EH (cell line): ENCODE data around the gene FRRS1.

Source experiments
- DNase-seq: peaks from one replicate; pipeline ENCODE4 v3.0.0-alpha.2; 2015; ENCODE audit warnings: low read depth

FRRS1 gene

GRCh38 chr1:99728494-99729235 is 37.8 kb downstream of the FRRS1 start:
- peak; percentile 32 for DNase-seq

DNA sequence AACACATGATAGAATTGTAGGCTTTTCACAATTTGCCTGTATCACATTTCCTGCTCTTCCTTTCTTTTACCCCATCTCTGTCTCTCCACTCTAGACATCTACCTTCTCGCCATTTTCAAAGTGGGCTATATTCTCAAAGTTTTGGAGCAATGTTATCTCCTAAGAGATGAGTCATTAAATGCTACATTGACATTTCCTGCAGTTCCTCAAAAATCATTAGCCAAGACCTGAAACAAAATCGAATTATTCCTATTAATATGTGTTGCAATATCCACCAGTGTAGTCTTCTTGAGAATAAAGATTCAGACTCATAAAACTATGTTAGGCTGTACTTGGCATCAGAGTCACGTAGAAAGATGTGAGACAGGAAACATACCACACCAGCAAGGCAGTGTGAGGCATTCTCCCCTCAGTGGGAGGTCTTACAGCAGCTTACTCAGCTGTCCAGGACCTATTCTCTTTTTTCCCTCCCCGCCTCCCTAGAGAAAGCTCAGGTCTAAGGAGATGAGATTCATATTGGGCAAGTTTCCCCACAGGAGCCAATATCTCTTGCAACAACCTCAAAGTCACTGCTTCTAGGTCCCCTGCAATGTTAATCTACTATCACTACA is 38.8 kb downstream of the FRRS1 start:
- peak; percentile 86 for DNase-seq

DNA sequence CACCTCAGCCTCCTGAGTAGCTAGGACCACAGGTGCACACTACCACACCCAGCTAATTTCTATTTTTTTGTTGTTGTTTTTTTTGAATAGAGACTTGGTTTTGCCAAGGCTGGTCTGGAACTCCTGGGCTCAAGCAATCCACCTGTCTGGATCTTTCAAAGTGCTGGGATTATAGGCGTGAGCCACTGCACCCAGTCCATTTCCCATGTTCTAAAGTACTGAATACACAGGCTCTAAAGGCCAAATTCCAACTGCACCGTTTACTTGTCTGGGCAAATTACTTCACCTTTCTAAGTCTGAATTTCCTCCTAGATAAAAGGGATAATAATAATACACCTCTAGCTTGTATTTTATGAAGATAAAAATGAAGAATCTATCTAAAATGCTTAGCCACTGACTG is 39.6 kb downstream of the FRRS1 start:
- DNase-seq, result no peak

DNA sequence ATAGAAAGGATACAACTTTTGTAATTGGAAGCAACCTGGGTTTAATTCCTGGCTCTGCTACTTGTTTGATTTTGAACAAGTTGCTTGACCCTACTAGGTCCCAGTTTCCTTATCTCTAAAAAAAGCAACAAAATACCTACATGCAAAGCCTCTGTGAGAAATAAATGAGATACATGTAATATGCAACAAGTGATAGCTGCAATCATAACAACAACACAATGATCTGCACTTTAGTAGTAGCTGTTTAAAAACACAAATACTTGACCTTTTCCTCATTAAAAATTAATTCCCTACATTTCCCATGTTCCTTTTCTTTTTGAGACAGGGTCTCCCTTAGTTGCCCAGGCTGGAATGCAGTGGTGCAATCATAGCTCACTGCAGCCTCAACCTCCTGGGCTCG is 40.0 kb downstream of the FRRS1 start:
- no peak for DNase-seq

DNA sequence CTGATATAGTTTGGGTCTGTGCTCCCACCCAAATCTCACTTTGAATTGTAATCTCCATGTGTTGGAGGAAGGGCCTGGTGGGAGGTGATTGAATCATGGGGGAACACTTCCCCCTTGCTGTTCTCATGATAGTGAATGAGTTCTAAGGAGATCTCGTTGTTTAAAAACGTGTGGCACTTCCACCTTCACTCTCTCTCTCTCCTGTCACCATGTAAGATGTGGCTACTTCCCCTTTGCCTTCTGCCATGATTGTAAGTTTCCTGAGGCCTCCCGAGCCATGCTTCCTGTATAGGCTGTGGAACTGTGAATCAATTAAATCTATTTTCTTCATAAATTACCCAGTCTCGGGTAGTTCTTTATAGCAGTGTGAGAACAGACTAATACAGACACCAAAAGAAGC is 40.4 kb downstream of the FRRS1 start:
- no peak for DNase-seq

DNA sequence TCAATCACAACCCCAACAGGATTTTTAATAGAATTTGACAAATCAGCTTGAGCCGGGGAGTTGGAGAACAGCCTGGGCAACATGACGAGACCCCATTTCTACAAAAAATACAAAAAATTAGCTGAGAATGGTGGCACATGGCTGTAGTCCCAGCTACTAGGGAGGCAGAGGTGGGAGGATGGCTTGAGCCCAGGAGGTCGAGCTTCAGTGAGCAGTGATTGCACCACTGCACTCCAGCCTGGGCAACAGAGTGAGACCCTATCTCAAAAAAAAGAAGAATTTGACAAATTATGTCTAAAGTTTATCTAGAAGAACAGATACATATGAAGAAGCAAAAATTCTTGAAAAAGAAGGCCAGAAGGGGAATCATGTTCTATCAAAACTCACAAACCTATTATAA is 43.2 kb downstream of the FRRS1 start:
- no peak for DNase-seq

- DNase-seq, result no peak
Measured at GRCh38 chr1:99717005-99717404, 49.4 kb downstream of the FRRS1 start.

DNA sequence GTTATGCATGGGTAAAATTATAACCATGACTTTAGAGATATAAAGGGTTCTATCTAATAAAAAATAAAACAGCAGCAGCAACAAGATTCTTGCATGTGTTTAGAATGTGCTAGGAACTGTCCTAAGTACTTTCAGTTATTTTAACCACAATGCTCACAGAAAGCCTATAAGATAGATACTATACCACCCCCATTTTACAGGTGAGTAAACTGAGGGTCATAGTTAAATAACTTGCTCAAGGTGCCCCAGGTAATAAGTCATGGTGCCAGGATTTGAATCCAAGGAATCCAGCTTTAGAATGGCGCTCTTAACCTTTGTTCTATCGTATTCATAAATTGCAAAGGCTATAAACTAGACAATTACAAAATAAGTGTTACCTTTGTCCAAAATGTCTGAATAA is 53.4 kb downstream of the FRRS1 start:
- DNase-seq, result no peak

DNA sequence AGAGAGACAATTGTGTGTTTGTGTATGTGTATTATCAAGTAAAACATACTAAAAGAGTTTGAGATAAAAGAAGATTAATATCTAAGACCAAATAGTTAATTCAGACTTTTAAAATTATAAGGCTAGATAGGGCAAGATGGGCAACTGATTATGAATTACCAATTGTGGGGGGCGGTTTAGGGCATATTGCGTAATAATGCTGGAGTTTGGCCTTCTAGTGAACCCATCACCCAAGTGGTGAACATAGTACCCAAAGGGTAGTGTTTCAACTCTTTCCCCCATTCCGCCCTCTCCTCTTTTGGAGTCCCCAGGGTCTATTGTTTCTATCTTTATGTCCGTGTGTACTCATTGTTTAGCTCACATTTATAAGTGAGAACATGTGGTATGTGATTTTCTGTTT is 55.4 kb downstream of the FRRS1 start:
- DNase-seq, result no peak

- peak; percentile 71 for DNase-seq
Measured at GRCh38 chr1:99707535-99708142, 58.8 kb downstream of the FRRS1 start.

- no peak for DNase-seq
Measured at GRCh38 chr1:99705385-99705784, 61.0 kb downstream of the FRRS1 start.

- DNase-seq, result no peak
Measured at GRCh38 chr1:99704356-99704816, 62.0 kb downstream of the FRRS1 start.

- no peak for DNase-seq
Measured at GRCh38 chr1:99702221-99702620, 64.2 kb downstream of the FRRS1 start.

DNA sequence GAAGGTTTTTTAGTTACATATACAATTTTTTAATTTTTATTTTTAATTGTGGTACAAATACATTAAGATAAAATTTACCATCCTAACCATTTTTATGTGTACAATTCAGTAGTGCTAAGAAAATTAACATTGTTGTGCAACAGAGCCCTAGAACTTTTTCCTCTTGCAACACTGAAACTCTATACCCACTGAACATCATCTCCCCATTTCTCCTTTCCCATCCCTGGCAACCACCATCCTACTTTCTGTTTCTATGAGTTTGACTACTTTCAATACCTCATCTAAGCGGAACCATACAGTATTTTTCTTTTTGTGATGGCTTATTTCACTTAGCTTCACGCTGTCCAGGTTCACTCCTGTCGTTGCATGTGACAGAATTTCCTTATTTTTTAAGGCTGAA is 66.4 kb downstream of the FRRS1 start:
- DNase-seq, result no peak

DNA sequence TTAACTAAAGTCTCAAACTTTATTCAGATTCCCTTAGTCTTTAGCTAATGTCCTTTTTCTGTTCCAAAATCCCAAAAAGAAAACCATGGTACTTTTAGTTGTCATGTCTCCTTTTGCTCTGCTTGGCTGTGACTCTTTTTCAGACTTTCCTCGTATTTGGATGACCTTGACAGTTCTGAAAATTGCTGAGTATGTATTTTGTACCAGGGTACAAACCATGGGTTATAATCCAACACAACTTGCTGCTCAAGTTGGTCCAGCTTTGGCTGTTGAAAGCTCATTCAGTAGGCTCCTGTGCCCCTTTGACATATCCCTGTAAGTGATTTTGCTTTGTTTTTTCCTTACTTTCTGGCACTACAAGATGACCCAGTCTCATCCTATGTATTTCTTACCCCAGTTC is 68.9 kb downstream of the FRRS1 start:
- DNase-seq, result no peak

- DNase-seq, result no peak
Measured at GRCh38 chr1:99696616-99697015, 69.8 kb downstream of the FRRS1 start.

GRCh38 chr1:99691175-99691574 is 75.3 kb downstream of the FRRS1 start:
- DNase-seq, result no peak

DNA sequence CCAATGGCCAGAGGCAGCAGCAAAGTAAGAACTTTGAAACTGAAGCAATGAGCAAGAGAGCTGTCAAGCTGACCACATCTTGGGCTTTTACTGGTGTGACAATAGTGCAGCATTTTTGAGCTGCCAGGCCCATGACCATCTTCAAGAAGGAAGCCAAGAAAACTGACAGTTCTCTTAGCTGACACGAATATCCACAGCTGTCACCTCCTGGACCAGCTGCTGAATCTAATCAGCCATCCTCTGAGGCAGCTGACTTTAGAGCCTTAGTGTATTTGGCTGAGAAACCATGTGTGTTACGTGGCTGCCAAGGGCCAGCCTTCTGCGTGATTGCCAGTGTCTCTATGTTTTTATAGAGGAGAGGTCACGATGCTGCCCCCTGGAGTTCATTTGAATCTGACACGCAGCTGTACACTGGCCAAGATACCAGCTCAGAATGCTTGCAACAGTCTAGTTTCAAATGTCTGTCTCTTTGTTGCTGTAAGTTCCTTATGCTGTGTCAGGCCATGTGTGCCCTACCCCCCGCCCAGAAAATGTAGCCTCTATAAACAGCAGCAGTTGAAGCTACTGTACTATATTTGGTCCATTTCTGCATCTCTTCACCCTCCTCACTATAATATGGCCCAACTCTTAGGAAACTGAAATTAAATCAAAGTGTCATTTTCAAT is 80.8 kb downstream of the FRRS1 start:
- peak; percentile 95 for DNase-seq

DNA sequence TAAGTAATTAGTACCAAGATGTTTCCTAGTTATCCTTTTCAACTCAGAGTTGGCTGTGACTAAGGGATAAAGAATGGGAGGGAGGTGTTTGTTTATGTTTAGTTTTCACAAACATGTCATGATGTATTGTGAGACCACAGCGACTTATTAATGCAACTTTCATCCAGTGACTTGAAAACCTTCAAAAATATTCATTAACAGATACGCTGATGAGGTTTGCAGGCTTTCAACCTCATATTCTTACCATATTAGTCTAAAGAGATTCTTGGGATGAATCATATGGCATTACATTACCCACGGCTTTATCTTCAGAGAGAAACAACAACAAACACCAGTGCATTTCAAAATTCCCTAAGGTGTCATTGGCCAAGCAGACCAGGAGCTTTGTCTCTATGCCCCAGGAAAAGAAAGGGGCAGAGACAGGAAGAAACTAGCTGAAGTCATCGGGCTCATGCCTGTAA is 84.1 kb downstream of the FRRS1 start:
- peak; percentile 84 for DNase-seq

DNA sequence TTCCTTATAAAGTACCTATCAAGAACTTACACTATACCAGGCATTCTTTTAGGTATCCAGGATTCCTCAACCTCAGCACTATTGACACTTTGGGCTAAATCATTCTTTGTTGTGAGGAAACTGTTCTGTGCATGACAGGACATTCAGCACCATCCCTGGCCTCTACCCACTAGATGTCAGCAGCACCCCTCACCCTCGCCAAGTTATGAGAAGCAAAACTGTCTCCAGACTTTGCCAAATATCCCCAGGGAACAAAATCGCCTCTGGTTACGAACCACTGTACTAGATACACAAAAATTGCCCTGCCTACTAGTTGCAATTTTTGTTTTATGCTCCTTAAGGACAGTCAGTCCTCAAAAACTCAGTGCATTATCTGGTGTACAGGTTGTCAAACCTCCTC is 84.9 kb downstream of the FRRS1 start:
- DNase-seq, result peak; percentile 30

GRCh38 chr1:99680270-99680669 is 86.2 kb downstream of the FRRS1 start:
- DNase-seq, result peak; percentile 30

DNA sequence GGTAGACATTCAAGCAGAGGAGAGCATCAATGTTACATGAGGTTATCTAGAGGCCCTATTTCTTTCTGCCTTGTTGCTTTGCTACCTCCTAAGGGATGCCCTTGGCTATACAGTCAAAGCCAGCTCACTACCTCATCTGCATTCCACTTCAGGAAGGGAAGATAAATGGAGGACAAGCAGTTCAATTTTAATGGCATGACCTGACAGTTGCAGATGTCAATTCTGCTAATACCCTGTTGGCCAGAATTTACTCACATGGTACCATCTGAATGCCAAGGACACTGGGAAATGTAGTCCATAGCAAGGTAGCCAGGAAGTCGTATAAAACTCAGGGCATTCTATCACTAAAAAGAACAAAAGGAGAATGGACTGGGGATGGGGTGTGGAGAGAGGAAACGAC is 89.0 kb downstream of the FRRS1 start:
- DNase-seq, result no peak

GRCh38 chr1:99676876-99677275 is 89.6 kb downstream of the FRRS1 start:
- no peak for DNase-seq
